GM21360 (cell line): ENCODE results near the gene ZSCAN1.
"Not testable (repeated sequence)": the region's sequence is repeated elsewhere in the genome, so short reads cannot be mapped to it uniquely, and the experiment has no call there.

Source experiments
- ATAC-seq: cut with Tn5 transposase; IDR thresholded peaks from one replicate; pipeline ENCODE4 v1.9.1; 2021; ENCODE audit warnings: mild to moderate bottlenecking, moderate library complexity; ENCODE audit not compliant: unreplicated experiment

Gene ZSCAN1, protein sequence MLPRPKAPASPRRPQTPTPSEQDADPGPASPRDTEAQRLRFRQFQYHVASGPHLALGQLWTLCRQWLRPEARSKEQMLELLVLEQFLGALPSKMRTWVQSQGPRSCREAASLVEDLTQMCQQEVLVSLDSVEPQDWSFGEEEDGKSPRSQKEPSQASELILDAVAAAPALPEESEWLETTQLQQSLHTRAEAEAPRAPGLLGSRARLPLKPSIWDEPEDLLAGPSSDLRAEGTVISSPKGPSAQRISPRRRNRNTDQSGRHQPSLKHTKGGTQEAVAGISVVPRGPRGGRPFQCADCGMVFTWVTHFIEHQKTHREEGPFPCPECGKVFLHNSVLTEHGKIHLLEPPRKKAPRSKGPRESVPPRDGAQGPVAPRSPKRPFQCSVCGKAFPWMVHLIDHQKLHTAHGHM

DNA sequence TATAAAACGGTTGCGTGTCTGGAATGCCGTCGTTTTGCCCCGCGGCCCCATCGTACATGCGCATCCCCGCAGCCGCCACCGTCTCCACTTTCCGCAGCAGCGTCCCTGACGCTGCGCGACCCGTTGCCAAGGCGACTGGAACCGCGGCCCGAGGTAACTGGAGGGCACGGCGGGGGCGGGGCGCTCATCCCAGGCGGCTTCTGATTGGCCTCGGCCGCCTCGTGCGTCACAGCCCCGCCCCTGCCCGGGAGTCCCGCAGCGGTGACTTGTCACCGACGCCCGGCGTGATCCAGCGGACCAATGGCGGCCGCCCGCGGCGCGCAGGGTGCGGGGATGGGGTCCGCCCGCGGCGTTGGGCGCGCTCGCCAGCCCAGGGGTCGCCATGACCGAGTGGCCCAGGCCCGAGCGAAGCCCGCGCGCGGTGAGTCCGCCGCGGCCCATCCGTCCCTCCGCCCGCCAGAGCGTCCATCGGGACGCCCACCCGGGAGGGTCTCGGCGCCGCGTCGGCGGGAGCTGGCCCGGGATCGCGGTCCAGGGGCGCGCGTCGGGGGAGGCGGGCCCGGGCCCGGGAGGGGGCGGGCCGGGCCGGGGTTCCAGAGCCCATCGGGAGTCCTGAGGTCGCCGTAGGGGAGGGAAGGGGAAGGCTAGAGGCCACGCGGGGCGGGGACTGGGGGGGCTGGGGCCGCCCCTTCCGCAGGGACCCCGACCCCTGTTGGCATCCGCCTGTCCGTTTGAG lies at the start of gene ZSCAN1:
ZSCAN1 (plus strand) TSS at position 285 of the 736 bp plus-strand sequence. CDS start 3,812 bp downstream, outside the sequence.
- no peak for ATAC-seq

DNA sequence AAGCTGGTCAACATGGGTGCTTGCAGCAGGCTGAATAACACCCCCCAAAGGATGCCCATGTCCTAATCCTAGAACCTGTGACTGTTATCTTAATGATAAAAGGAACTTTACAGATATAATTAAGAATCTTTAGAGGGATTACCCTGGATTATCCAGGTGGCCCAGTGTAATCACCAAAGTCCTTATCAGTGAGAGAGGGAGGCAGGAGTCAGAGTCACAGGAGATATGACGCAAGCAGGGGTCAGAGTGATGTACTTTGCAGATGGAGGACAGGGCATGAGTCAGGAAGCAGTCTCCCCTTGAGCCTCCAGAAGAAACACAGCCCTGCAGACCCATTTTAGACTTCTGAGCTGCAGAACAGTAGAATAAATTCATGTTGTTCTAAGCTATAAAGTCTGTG lies 41.0 kb upstream of the ZSCAN1 start:
- no peak for ATAC-seq

GRCh38 chr19:58000677-58001076 lies 33.1 kb upstream of the ZSCAN1 start:
- ATAC-seq, result no peak

GRCh38 chr19:58001895-58002369 lies 31.9 kb upstream of the ZSCAN1 start:
- ATAC-seq, result peak; percentile 15

DNA sequence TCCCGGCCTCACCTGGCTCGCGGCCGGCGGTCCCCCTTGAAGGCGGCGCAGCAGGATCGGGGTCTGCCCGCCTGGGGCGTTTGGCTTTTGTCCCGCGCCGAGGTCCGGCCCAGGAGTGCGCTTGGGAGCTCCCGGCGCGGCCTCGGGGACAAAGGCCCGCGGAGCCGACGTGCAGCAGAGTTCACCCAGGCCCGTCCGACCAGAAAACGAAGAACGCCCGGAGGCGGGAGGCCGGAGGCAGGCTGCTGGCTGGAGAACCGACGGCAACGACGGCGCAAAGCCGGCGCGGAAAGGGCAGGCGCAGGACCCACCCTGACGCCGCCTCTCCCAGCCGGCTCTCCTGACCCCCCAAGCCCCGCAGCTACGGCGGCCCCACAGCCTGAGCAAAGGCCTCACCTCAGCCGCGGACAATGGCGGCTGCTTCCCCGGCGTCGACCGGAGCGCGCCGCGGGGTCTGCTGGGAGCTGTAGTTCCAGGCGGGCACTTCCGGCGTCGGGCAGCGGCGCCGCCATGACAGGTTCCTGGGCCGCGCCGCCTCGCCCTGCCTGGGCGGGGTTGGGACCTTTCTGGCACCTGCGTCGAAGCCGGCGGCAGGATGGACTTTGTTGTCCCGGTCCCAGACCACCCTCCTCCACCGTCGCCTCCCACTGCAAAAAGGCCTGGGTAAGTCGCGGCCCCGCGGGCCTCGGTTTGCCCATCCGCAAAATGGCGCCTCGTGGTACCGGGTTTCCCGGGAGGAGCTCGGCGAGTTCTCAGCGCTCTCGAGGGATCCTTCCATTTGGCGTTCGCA lies 31.2 kb upstream of the ZSCAN1 start, which contains the start of gene ZNF606:
ZNF606 (minus strand) TSS at position 437 of the 790 bp plus-strand sequence. CDS start 1,501 bp downstream, outside the sequence.
- peak; percentile 88 for ATAC-seq

DNA sequence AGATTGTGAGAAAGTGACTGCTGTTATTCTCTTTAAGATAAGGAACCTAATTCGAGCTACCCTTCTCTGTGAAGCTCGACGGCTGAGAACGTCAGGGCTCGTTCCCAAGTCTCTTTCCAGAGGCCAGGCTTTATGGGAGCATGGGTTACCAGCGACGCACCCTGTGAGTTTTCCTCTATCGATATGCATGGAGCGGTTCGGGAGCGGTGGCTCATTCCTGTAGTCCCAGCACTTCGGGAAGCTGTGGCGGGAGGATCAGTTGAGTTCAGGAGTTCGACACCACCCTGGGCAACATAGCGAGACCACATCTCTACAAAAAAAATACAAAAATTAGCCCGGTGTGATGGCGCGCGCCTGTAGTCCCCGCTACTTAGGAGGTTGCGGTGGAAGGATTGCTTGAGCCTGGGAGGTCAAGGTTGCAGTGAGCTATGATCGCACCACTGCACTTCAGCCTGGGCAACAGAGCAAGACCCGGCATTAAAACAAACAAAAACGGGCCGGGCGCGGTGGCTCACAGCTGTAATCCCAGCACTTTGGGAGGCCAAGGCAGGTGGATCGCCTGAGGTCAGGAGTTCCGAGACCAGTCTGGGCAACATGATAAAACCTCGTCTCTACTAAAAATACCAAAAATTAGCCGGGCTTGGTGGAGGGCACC lies 30.5 kb upstream of the ZSCAN1 start:
- ATAC-seq, result no peak

DNA sequence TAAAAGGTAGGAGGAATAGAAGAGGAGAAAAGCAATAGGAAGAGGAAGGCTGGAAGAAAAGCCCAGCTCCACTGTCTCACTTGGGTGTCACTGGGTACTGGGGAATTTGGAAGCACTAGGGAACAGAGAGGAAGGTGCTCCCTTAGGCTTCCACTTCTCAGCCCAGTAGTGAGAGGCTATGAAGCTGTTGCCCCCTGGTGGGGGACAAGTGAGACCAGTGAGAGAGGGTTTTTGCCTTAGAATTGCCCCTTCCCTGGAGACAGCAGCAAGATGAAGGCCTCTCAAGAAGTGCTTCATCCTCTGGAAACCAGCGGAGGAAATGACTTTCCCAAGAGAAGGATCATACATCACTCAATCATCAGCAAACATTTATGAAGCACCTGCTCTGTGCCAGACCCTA lies 26.5 kb upstream of the ZSCAN1 start:
- ATAC-seq, result no peak

DNA sequence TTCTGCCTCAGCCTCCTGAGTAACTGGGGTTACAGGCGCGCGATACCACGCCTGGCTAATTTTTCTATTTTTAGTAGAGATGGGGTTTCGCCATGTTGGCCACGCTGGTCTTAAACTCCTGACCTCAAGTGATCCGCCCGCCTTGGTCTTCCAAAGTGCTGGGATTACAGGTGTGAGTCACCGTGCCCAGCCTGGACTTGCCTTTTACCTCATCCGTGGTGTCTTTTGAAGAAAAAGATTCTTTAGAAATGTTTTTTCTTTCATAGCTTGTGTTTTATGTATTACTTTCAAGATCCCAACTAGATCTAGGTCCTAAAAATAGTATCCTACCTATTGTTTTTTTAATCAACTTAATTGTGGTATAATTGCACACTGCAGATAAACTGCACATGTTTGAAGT lies 24.9 kb upstream of the ZSCAN1 start:
- not testable (repeated sequence) for ATAC-seq

- ATAC-seq, result no peak
Measured at GRCh38 chr19:58009301-58009665, 24.5 kb upstream of the ZSCAN1 start.

DNA sequence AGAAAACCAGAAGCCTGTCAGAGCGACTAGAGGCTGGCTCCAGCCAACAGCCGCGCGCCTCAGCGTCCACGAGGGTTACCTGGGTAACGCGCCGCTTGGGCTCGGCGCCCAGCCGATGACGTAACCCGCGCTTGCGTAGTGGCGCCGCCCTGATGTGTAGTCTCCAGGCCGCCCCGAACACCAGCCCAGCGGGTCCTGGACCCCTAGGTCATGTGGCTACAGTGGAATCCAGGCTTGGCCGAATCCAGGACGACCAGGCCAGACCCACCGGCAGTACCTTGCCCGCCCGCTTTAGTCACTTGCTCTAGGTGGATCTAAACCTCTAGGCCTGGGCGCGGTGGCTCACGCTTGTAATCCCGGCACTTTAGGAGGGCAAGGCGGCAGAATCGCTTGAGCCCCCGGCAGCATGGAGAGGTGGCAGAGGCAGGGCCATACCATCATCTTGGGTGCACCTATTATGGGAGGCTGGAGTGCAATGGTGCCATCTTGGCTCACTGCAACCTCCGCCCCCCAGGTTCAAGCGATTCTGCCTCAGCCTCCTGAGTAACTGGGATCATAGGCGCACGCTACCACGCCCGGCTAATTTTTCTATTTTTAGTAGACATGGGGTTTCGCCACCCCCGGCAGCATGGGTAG lies 24.0 kb upstream of the ZSCAN1 start:
- ATAC-seq, result no peak

- no peak for ATAC-seq
Measured at GRCh38 chr19:58010507-58010906, 23.3 kb upstream of the ZSCAN1 start.

GRCh38 chr19:58014141-58014540 lies 19.7 kb upstream of the ZSCAN1 start:
- ATAC-seq, result no peak

GRCh38 chr19:58020129-58020528 lies 13.7 kb upstream of the ZSCAN1 start:
- no peak for ATAC-seq

GRCh38 chr19:58021541-58022282 lies 12.1 kb upstream of the ZSCAN1 start:
- ATAC-seq, result no peak

DNA sequence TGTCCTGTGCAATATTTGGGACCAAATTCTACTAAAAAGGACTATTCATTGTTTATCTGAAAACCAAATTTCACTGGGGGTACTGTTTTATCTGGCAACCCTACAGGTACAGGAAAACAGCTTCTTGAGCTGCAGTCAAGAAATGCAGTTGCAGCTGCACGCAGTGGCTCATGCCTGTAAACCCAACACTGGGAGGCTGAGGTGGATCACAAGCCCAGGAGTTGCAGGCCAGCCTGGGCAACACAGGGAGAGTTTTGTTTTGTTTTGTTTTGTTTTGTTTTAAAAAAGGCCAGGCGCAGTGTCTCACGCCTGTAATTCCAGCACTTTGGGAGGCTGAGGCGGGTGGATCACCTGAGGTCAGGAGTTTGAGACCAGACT lies 11.6 kb upstream of the ZSCAN1 start:
- ATAC-seq, result no peak

DNA sequence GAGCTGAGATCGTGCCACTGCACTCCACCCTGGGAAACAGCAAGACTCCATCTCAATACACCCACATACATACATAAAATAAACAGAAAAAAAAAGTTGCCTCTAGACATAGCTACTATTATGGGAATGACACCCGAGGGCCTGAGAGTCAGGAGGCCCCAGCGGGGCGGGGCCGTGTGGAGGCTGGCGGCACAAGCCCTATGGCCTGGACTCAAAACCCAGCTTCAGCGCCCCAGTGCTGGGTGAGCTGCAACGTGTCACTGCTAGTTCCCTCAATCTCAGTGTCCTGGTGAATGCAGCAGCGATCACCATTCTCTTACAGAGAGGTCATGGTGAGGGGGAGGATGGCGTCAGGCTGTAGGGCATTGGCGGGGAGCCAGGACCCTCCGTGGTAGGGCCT lies 9.2 kb upstream of the ZSCAN1 start:
- ATAC-seq, result no peak

- ATAC-seq, result no peak
Measured at GRCh38 chr19:58034477-58034793, 610 bp downstream of the ZSCAN1 start.

GRCh38 chr19:58035863-58036262 lies 2.0 kb downstream of the ZSCAN1 start:
- ATAC-seq, result no peak

GRCh38 chr19:58037927-58038687 lies 4.3 kb downstream of the ZSCAN1 start:
- ATAC-seq, result no peak
